ENCODE data around the gene TRAF7.

- no peak for TF ChIP-seq CTCF (IDR thresholded peaks at IDR 0.05; ENCODE audit: borderline replicate concordance, extremely low read depth, low read length, poor library complexity, severe bottlenecking)
- TF ChIP-seq EZH2 (IDR thresholded peaks at IDR 0.05; ENCODE audit: borderline replicate concordance, low read depth, low read length, severe bottlenecking) = no peak
These were observed 3.7 kb downstream of the TRAF7 start for GRCh38 chr16:2159175-2159838.

All from DND-41 (cell line).